GOT3 (cell line): ENCODE results near the gene PRKAB1.
"Not testable (repeated sequence)": the region's sequence is repeated elsewhere in the genome, so short reads cannot be mapped to it uniquely, and the experiment has no call there.

Experiments used
- DNase-seq: peaks from one replicate; lab custom pipeline; 2025; ENCODE audit warnings: mixed read lengths; lab: John Stamatoyannopoulos, UW

PRKAB1 gene

GRCh38 chr12:119667577-119668323 lies at the start of gene PRKAB1:
Gene PRKAB1, plus strand, starts transcription at chr12:119668133. Its CDS starts 112 bp downstream, at chr12:119668245.
- DNase-seq = peak; percentile 88

GRCh38 chr12:119618328-119618896 lies 49.5 kb upstream of the PRKAB1 start:
- not testable (repeated sequence) for DNase-seq

- no peak for DNase-seq
Observed at GRCh38 chr12:119620490-119620889, 47.4 kb upstream of the PRKAB1 start.

- no peak for DNase-seq
Observed at GRCh38 chr12:119621878-119622277, 46.1 kb upstream of the PRKAB1 start.

- no peak for DNase-seq
Observed at GRCh38 chr12:119624966-119625365, 43.0 kb upstream of the PRKAB1 start.

- no peak for DNase-seq
Observed at GRCh38 chr12:119627019-119627643, 40.8 kb upstream of the PRKAB1 start.

GRCh38 chr12:119627686-119628085 lies 40.2 kb upstream of the PRKAB1 start:
- no peak for DNase-seq

- no peak for DNase-seq
Observed at GRCh38 chr12:119630223-119630780, 37.6 kb upstream of the PRKAB1 start.

- DNase-seq = no peak
Observed at GRCh38 chr12:119630962-119631550, 36.9 kb upstream of the PRKAB1 start.

- DNase-seq = no peak
Observed at GRCh38 chr12:119631930-119632678, 35.8 kb upstream of the PRKAB1 start.

GRCh38 chr12:119634743-119635142 lies 33.2 kb upstream of the PRKAB1 start:
- no peak for DNase-seq

GRCh38 chr12:119642986-119643385 lies 24.9 kb upstream of the PRKAB1 start:
- DNase-seq = no peak

- DNase-seq = no peak
Observed at GRCh38 chr12:119644930-119645329, 23.0 kb upstream of the PRKAB1 start.

GRCh38 chr12:119645535-119646059 lies 22.3 kb upstream of the PRKAB1 start:
- no peak for DNase-seq

GRCh38 chr12:119649202-119649808 lies 18.6 kb upstream of the PRKAB1 start:
- DNase-seq = no peak

- DNase-seq = no peak
Observed at GRCh38 chr12:119652665-119653064, 15.3 kb upstream of the PRKAB1 start.

- not testable (repeated sequence) for DNase-seq
Observed at GRCh38 chr12:119657001-119657400, 10.9 kb upstream of the PRKAB1 start.

- DNase-seq = not testable (repeated sequence)
Observed at GRCh38 chr12:119658166-119658565, 9.8 kb upstream of the PRKAB1 start.

- DNase-seq = no peak
Observed at GRCh38 chr12:119659289-119659897, 8.5 kb upstream of the PRKAB1 start.

GRCh38 chr12:119660076-119660475 lies 7.9 kb upstream of the PRKAB1 start:
- no peak for DNase-seq

- no peak for DNase-seq
Observed at GRCh38 chr12:119661882-119662281, 6.1 kb upstream of the PRKAB1 start.
